MM.1S (cell line): Measurements from ENCODE around the gene GAA.

ENCODE experiments used
- CTCF ChIP-seq: fragments of 300-600 bp; sonication (generic); IDR thresholded peaks from 2 replicates; pipeline ENCODE4 v1.5.1; 2016; ENCODE audit warnings: antibody characterized with exemption, low read length, mixed read lengths
- EZH2 ChIP-seq: fragments of 300-600 bp; sonication (generic); optimal IDR thresholded peaks from 2 replicates; pipeline ENCODE3; 2017; ENCODE audit warnings: low read depth, mild to moderate bottlenecking, antibody characterized with exemption, low read length, mixed read lengths
- EZH2phosphoT487 ChIP-seq: fragments of 300-600 bp; sonication (generic); IDR thresholded peaks from 2 replicates; pipeline ENCODE4 v1.6.1; 2018; ENCODE audit warnings: antibody characterized with exemption, low read length

GRCh38 chr17:80168371-80168770 lies 67.0 kb downstream of the GAA start:
- TF ChIP-seq CTCF (no peak), EZH2 (no peak), EZH2phosphoT487 (no peak)
